HG03108 (cell line): ENCODE data around the gene PHACTR3.

ENCODE experiments used
- ATAC-seq: cut with Tn5 transposase; IDR thresholded peaks from one replicate; pipeline ENCODE4 v1.9.1; 2021; ENCODE audit warnings: moderate library complexity; ENCODE audit not compliant: unreplicated experiment

The PHACTR3 gene

DNA sequence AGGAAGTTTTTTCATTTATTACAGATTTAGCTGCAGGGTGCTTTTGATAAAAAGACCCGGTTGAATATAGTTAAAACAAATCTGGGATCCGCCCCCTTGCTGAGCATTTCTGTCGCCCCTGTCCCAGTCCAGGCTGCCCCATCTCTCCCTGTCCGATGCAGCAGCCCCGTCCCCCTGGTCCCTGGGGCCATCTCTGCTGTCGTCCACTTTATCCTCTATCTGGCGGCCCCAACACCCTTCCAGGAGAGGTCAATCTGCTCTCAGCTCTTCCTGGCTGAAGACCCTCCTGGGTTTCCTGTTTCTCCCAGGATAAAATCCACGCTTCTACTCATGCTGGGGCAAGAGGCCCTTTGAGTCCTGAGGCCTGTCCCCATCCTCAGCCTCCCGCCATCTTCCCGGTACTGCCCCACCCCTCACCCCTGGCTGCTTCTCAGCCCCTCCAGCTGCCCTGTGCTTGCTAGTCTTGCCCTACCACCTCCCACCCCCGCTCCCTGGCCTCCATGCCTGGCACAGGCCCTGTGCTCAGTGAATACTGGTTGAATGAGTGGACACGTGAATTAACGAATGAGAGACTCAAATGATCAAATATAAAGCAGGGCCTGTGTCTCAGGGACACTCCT is 16.0 kb upstream of the PHACTR3 start:
- no peak for ATAC-seq

DNA sequence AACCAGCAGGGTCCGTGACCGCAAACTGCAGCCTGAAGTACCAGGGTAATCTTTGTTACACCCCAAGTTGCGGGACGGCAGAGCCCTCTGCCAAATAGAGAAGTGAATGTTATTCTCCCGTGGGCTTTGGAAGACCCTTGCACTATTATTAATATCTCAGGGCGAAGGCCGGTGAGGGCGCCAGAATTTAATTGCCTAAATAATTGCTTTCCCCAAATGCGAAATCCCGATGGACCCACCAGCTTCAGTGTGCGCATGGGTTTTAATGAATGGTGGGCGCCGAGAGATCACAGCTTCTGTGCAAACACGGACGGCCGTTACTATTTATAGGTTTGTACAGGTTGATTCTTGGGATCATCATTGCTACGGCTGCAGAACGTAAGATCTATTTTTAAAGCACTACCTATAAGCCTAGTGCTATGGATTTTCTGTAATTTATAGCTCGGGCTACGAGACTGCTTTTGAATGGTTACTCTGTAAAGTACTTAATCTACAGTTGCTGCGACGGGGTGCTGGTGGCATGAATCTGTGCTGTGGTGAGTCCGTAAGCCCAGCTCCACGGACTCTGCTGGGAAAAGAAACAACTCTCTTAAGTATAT is 15.2 kb upstream of the PHACTR3 start:
- ATAC-seq, result no peak

DNA sequence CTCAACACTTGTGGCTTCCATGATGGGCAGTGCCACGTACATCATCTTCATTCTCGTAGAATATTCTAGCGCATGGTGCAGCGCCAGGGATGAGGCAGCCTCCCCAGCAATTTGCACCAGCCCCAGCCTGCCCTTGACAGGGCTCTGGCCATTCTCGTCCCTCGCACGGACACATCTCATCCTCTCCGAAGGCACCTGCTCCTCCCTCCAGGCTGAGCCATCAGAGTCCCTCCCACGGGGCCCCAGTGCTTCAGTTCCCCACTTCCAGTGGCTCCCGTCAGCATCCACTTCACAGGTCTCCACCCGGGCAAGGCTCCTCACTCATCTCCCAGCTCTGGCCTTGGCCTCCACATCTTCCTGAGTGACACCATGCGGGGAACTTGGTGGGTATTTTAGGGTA is 13.3 kb upstream of the PHACTR3 start:
- ATAC-seq, result no peak

DNA sequence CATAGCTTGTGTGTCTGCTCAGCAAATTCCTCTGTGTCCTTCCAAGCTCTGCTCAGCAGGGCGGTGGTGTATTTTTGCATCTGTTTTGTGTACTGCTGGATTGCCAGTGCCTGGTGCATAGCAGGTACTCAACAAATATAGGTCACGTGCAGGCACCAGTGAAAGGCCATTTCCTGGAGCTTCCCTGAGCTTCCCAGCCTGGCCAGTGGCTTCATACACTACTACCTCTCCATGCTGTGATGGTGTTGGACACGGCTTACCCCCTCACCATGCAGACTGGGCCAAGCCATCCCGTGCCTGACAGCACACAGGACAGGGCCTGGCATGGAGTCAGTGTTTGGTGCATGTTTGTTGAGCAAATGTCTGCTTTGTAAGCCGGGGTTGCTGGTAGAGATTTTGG is 7.7 kb upstream of the PHACTR3 start:
- ATAC-seq, result no peak

DNA sequence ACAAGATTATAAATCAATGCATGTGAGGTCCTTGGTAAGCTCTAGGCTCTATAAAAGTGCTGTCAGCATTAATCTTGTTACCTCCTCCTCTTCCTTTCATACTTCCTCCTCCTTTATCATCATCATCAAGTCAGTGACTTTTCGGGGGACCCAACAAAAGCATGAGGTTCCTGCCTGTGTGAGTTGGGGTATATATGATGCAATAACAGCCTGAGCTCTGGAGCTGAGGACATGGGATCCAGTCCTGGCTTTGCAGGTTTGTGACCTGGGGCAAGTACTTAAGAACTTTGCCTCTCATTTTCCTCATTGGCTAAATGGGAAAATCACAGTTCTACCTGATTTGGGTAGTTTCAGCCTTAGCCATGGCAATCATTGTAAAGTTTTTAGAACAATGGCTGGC is 7.1 kb upstream of the PHACTR3 start:
- ATAC-seq, result no peak

DNA sequence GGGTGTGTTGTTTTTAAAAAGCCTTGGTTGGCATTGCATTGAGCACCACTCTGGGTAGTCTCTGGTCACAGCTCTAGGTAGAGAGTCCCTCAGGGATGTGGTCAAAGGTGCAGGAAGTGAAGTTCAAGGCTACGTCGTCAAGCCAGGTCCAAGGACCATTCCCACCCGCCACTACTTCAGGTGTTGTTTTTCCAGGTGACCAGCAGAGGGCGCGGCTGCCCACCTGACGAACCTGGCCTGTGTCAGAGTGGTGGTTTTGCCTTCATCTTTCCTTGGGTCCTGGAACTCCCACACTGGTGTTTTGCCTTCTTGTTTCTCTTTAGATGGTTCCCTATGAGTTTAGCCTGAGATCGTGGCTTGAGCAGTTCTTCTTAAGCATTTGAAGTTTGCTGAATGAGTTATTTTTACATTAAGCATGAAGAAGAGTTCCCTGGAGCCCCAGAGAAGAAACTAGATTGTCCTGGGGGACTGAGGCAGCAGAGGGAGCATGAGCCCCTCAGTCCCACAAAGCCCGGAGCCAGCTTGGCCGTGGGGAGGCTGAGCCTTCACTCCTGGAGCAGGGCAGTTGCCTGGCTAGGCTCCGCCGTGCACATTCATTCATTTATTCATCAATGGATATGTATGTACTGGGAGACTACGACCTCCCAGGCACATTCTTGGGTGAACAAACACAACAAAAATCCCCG is 5.6 kb upstream of the PHACTR3 start:
- ATAC-seq, result no peak

DNA sequence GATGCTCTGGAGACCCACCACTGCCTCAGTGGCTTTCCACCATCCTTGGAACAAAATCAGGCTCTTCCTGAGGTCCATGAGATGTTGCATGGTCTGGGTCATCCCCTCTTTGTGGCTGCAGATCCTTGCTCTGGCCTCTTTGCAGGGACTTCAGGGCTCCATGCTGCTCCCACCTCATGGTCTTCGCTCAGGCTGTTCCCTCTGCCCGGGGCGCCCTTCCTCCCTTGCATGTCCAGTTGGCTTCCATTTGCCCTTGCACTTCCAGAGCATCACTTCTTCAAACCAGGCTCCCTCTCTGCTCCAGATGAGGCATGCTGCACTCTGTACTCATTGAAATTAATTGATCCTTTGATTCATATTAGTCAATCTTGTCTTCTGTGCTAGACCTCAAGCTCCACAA is 4.4 kb upstream of the PHACTR3 start:
- ATAC-seq, result no peak

DNA sequence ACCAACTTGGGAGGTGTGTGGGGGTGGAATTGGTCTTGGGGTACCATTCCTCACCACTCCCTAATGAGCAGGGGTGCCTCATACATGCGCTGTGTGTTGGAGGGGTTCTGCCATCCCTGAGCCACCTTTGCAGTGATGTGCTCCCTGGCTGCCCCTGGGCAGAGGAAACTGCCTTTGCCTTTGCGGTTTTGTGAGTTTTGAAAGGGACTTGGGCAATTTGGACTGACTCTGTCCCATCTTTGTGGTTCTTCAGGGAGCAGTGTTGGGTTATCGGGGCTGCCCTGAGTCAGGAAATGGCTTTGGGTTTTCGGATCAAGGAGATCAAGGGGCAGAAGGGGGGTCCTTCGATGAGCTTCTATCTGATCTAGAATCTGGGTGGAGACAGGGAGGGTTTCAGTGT is 3.9 kb upstream of the PHACTR3 start:
- no peak for ATAC-seq

DNA sequence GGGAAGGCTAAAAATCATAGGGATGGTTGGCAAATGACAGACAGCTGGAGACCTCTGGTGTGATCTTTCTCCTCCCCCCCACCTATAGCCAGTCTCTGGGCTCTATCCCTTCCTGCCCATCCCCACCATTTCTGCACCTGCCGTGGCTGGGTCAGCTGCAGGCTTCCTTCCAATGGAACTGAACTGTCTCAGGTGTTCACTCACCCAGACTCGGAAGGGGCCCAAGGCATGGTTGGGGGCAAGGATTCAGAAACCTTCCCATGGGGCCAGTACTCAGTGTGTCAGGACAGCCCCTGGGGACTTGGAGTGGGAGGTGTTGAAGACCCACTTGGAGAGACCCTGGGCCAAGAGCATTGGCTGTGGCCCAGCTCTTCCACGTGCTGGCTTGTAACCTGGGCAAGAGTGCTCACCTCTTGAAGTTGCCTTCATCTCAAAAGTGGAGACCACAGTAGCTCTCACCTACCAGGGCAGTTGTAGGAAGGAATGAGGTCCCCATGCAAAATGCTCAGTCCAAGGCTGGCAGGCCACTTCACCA is 1.7 kb upstream of the PHACTR3 start:
- no peak for ATAC-seq

DNA sequence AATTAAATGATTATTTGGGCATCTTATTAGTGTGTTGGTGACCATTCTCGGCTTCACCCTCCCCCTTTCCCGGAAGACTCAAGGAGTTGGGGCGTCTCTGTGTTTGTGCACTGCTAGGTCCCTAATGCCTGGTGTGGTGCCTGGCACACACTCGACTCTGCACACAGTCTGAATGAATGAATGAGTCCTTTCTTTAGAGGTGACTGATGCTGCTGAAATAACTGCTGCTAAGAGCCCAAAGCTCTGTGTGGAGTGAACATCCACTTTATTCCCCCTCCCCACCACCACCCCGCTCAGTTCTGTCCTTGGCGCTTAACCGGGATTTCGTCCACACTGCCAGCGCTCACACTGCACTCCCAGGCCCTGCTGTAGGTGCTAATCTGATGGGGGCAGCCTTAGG is 1.2 kb upstream of the PHACTR3 start:
- no peak for ATAC-seq

DNA sequence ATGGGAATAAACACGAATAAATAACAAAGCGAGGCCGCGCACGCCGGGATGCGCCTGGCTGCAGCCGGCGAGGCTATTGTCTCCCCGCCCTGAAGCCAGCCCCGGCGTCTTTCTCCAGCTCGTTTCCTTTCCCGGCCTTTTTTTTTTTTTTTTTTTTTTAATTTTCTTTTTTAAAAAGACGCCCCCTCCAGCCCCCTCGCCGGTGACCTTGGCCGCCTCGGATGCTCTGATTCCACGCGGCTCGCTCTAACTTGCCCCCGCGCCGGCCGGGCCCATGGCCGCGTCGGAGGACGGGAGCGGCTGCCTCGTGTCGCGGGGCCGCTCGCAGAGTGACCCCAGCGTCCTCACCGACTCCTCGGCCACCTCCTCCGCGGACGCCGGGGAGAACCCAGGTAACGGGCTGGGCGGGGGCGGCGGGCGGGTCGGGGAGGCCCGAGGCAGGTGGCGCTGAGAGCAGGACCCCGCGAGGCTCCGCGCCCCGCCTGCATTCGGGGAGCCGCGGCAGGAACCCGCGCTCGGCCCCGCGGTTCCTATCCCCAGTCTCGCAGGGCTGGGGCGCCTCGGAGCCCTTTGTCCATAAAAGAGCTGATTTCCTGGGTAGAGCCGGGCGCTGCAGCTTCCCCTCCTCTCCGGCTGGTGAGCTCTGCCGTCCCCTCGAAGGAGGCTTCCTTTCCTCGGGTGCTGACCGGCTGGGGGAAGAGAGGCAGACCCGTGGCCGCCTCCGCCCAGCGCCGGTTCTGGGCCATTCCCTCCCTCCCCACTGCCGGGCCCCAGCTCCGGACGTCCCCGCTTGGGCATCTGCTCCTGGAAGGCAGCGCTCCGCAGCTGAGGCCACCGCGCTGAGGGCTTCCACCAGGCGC is 631 bp downstream of the PHACTR3 start:
- no peak for ATAC-seq

DNA sequence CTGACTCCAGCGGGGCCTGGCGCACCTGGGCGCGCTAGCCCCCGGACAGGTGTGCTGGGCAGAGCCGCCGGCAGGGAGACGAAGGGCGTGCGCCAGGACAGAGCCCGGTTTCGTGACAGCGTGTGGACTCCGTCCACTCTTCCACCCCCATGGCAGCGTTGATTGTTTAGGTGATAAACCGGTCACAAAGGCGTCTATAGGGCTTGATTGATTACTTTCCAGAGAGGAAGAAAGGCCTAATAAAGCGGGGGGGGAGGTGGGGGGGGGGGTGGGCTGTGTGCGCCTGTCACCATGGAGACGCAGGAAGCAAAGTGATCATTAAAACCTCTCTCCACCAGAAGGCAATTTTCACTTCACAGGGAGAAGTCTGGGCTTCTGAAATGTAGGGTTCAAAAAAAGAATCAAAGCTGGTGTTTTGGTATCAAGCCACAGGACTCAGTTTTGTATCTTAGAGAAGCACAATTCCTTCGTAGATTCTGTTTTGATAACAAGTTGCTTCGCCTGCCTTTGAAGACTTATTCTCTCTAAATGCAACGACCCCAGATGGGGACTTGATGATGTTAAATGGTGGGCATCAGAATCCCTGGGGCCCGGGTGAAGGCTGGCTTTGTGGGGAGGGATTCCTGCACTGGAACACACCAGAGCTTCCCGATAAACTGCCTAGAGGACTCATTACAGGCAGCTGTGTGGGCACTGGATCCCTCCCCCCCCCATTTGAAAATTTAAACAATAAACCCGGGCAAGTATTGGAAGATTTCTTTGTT is 1.4 kb downstream of the PHACTR3 start:
- ATAC-seq, result no peak

DNA sequence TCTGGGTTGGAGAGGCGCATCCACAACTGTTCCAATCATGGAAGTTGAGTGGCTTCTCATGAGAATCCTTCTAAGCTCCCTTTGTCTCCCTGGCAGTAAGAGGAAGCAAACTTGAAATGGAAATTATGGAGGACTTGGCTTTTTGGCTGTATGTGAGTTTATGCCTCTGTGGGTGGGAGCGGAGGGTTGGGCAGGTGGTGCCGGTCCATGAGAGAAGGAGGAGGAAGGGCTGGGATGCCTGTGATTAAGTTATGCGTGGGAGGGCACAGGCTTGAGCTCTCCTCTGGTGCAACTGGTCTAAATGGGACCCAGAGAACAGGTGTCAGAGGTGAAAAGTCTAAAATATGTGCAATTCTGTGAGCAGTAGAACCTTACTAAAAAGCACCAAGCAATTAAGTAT is 2.2 kb downstream of the PHACTR3 start:
- no peak for ATAC-seq

DNA sequence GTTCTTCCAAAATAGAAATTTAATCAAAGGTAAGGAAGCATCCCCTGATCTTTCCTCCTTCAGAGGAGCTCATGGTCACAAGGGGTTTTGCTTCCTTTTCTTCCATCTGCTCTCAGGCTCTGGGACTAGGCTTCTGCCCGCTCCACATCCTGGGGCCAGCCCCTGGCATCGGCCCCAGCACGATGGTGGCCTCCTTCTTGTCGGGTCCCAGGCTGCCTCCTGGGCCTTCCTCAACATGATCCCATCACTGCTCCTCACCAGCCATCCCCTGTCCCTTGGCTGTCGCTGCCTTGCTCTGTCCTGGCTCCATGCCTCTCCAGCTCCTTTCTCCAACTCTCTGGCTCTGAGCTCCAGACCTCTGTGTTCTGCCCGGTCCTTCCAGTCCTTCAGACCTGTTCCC is 4.1 kb downstream of the PHACTR3 start:
- ATAC-seq, result no peak

DNA sequence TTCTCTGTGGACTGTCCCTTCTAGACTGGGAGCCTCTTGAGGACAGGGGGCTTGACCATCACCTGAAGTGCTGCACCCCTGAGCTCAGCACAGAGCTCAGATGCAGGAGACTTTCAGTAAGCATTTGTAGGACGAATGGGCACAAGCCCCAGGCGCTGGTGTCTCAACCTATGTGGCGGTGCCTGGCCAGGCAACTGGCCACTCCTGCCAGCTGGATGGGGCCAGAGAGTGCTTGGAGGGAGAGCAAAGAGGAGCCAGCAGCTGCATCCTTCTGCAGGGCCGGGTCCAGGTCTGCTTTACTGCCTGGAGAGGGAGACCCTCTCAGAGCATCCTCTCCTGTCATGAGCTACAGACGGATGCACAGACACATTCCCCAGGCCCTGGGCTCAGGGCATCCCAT is 4.5 kb downstream of the PHACTR3 start:
- ATAC-seq, result no peak

DNA sequence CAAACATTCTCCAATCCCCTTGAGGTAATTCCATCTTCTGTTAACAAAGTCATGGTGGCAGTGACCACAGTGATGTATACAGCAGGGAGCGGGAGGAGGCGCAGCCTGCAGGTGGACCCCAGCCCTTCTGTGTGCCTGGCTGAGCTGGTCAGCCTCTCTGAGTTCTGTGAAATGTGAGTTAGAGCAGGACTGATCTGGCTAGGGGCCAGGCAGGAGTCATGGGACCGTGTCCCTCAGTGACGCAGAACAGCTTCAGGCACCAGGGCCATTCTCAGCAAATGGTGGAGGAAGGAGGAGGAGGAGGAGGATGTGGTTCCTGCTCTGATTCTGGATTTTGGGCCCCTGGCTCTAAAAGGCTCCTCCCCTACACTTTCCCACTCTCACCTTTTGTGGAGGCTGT is 6.9 kb downstream of the PHACTR3 start:
- ATAC-seq, result no peak

DNA sequence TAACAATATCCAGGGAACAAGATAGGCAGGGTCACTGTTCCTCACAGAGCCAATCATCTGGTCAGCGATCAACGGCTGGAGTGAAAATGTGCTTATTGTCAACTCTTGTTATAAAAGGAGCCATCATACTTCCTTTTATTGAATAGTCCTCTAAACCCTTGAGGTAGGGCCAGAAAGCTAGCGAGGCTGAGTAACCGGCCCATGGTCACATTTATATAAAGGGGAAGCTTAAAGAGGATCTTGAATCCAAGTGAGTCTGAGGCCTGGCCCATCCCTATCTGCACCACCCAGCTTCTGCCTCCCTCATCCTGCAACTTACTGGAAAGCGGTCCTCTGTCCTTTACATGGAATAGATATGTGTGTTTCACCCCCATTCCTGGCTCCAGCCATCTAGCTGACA is 9.5 kb downstream of the PHACTR3 start:
- no peak for ATAC-seq

DNA sequence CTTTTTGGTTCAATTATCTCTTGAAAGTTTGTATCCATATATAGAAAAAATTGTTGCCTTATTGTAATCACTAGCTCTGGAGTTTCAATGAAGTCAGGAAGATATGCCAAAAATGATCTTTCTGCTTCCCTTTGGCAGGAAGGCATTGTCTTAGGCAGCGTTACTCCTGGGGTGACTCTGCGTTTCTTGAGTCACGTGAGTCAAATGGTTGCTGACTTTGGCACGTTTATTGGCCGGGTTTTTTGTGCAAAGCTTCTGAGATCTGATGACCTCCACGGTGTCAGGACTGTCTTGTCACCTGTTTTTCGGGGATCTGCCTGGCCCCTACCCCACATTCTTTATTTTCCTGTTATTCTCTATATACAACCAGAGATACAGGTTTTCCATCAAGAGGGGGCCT is 10.4 kb downstream of the PHACTR3 start:
- ATAC-seq, result no peak

DNA sequence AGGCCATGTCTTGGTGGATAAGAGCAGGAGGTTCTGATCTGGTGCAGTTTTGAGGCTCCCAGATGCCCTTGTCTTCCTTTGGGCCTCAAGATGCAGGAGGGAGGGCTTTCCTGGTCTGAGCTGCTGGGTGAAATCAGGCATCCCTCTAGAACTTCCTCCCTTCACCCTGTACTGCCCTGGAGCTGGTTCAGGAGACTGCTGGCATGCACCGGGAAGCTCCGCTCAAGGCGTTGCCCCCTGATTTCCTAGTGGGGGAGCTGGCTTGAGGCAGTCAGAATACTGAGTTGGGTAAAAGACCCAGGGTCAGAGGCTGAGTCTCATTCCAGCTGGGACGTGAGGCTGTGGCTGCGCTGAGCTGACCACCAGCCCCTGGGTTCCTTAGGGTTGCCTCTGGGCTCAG is 12.0 kb downstream of the PHACTR3 start:
- no peak for ATAC-seq

DNA sequence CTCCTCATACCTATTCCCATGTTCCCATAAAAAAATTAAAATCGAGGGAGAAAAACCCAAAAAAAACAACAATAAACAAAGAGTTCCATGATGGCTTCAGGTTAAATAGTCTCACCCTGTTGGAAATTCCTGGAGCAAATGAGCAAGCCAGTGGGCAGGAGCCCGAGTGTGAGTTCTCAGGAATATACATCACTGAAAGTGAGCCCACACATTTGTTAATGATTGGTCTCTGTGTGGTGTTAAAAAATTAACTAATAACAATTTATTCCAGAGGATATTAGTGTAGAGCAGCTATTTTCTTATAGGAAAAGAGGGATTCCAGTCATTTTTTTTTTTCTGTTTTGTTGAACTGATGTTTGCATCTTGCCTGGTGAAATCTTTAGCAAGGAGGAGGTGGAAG is 12.9 kb downstream of the PHACTR3 start:
- no peak for ATAC-seq

DNA sequence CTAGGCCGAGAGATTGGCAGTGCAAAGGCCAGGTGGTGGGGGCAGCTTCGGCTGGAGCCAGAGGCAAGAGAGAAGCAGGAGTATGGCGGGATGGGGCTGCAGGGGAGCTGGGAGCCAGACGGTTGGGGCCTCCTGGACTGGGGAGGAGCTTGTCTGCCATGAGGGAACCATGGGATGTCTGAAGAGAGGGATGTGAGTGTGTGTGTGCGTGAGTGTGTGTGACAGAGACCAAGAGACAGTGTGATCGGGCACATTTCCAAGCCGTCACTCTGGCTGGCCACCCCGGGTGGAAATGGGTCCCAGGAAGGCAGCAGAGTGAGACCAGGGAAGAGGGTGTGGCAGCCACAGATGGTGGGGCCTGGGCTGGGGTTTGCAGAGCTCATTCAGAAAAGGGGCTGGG is 13.8 kb downstream of the PHACTR3 start:
- no peak for ATAC-seq
